Urothelium cell line (cell line): Measurements from ENCODE around the gene AOPEP.

Experiments used
- DNase-seq: peaks from one replicate; pipeline ENCODE4 v3.0.0; 2011; ENCODE audit warnings: low spot score, mixed read lengths
- FAIRE-seq: peaks from 2 replicates; lab custom pipeline; 2011; peaks lifted over from hg19 to GRCh38; lab: Jason Lieb, UNC

The AOPEP gene

DNA sequence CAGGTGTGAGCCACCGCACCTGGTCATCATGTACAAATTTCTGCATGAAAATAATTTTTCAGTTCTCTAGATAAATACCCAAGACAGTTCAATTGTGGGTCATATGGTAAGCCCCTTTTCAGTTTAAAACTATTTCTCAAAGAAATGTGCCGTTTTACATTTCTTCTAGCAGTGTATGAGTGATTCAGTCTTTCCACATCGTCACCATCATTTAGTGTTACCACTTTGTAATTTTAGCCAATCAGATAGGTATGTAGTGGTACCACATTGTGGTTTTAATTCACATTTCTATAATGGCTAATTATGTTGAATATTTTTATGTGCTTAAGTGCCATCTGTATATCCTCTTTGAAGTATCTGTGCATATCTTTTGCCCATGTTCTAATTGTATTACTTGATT lies 163.1 kb downstream of the AOPEP start:
- FAIRE-seq (no peak), DNase-seq (no peak)

DNA sequence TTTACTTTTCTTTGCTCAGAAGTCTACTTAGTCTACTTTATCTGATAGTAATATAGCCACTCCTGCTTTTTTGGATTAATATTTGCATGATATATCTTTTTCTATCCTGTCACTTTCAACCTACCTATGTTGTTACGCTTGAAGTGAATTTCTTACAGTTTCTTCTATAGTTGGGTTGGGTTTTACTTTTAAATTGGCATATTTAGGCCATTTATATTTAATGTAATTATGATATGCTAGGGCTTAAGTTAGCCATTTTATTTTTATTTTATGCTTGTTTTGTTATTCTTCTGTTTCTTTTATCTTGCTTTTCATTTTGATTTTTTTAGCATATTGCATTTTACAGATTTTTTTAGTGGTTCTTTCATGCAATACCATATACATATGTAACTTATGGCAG lies 164.7 kb downstream of the AOPEP start:
- FAIRE-seq (no peak), DNase-seq (no peak)

DNA sequence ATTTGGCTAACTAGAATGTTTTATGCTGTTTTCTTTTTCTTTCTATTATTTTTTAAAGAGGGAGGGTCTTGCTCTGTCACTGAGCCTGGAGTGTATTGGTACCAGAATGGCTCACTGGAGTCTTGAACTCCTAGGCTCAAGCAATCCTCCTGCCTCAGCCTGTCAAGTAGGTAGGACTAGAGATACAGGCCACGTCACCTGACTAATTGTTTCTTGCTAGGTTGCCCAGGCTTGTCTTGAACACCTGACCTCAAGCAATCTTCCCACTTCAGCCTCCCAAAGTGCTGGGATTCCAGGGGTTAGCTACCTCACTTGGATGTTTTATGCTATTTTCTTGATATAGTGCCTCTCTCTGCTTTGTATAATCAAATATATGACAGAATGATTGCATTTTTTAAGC lies 166.2 kb downstream of the AOPEP start:
- no peak for FAIRE-seq

GRCh38 chr9:94894094-94894699 lies 167.7 kb downstream of the AOPEP start:
- DNase-seq = no peak
- no peak for FAIRE-seq

More for the DNA sequence above, 166.2 kb downstream of the AOPEP start:
- DNase-seq = no peak

- FAIRE-seq (no peak), DNase-seq (no peak)
These were observed 169.2 kb downstream of the AOPEP start for GRCh38 chr9:94895668-94896067.

GRCh38 chr9:94896512-94896911 lies 170.0 kb downstream of the AOPEP start:
- FAIRE-seq (no peak), DNase-seq (no peak)

DNA sequence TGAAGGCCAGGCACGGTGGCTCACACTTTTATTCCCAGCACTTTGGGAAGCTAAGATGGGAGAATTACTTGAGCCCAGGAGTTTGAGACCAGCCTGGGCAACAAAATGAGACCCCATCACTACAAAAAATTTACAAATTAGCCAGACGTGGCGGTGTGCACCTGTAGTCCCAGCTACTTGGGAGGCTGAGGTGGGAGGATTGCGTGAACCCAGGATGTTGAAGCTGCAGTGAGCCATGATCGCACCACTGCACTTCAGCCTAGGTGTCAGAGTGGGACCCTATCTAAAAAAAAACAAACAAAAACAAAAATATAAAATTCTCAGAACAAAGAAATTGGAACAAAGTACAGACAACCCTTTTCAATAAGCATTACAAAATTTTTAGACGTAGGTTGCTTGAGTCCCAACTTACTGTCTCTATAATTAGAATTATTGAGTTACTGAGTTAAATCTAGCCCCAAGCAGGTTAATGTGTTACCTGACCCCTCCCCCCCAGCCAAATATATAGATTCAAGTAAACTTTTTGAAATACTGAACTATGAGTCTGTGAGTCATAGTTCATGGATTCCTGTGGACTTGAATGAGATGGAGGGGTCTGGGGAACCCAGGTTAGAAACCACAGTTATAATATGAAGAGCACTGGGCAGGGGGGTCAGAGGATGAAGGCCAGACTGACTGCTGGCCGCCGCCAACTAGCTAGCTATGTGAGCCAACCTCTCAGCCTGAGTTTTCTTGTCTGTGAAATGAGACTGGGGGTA lies 173.1 kb downstream of the AOPEP start:
- DNase-seq (no peak), FAIRE-seq (no peak)

GRCh38 chr9:94900222-94901018 lies 173.9 kb downstream of the AOPEP start:
- no peak for FAIRE-seq
- peak; percentile 39 for DNase-seq

DNA sequence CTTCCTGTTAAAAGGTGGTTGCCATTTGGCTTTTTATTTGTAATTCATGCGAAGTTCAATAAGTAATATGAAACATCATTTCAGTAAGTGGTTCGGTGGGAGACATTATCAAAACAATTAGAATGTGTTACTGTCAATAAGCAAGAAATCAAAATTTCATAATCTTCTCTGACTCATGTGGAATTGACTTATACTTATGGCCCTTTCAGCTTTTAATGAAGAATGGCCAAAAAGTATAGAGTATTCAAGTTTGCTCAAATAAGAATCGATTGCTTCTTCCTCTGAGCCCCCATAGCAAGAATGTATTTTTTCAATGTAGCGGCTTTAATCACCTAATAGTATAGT lies 174.5 kb downstream of the AOPEP start:
- FAIRE-seq (no peak), DNase-seq (no peak)

GRCh38 chr9:94903961-94904421 lies 177.5 kb downstream of the AOPEP start:
- DNase-seq (no peak), FAIRE-seq (no peak)

GRCh38 chr9:94904806-94905205 lies 178.3 kb downstream of the AOPEP start:
- FAIRE-seq = no peak
- no peak for DNase-seq

GRCh38 chr9:94905606-94906005 lies 179.1 kb downstream of the AOPEP start:
- DNase-seq (no peak), FAIRE-seq (no peak)

DNA sequence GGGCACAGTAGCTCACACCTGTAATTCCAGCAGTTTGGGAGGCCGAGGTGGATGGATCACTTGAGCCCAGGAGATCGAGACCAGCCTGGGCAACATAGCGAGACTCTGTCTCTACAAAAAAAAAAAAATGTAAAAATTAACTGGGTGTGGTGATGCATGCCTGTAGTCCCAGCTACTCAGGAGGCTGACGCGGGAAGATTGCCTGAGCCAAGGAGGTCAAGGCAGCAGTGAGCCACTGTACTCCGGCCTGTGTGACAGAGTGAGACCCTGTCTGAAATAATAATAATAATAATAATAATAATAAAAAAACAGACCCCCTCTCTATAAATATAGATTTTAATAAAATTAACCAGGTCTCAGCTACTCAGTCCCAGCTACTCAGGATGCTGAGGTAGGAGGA lies 179.7 kb downstream of the AOPEP start:
- no peak for DNase-seq
- no peak for FAIRE-seq

DNA sequence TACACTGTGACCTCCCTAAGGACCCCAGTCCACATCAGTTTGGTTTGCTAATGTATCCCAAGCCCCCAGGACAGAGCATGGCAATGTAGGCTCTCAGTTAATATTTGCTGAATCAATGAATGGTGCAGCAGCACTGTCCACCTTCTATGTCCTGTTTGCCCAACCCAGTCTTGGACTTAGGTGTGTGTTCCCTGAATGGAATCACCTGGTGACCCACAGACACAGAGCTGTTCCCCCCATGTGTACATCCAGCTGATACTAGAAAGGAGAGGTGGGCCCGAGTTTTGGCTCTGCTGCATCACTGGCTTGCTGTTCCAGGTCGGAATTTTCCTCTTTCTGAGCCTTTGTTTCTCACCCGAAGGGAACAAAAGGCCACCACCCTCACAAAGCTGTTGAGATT lies 180.2 kb downstream of the AOPEP start:
- no peak for FAIRE-seq

DNA sequence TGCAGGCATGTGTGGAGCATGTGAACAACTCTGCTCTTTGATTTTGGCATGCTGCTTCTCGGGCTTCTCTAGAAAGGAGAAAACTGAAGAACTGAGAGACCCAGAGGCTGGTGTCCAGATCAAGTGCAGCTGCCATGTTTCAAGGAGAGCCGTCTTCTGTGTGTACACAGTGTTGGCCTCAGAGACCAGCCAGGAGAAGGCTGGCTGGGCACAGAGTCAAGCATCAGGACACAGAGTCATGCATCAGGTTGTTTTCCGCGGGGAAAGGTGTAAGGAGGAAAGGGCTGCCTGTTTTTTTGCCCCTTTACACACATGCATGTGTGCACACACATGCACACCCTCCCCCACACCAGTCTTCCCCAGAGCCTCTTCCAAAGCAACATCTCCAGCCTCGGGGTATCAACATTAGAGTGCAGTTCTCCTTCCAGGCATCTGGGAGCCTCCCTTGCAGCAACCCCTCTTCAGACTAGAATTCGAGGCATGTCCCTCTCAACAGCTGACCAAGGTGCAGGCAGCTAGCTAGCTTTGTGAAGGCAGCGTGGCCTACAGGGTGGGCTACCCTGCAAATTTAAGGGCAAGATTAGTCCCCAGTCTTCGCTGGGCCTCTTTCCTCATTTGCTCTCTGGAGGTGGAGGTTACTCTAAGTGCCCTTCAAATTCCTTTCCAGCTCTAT lies 180.9 kb downstream of the AOPEP start:
- no peak for FAIRE-seq
- DNase-seq = no peak

More for the DNA sequence above, 180.2 kb downstream of the AOPEP start:
- no peak for DNase-seq

DNA sequence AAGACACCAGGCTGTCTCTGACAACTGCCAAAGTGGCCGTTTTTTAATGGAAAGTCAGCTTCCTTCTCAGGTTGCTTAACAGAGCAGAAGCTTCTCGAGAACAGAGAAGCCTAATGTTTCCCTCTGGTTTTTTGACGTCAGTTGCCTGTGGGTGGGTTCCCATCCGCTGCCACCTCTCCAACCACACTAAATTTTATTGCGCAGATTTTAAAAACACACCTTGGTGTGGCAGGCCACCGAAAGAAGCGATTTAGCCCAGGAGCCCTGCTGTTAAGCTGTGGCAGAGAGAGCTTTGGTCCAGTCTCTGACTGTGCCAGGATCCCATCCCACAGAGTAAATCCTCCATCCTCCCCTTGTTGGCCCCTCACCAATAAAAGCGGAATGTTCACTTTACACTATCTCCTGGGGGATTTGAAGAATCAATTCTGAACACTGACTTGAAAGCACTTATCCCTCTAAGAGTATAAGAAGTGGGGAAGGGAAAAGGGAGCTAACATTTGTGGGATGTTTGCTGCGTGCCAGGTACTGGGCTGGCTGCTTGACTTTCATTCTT lies 181.6 kb downstream of the AOPEP start:
- FAIRE-seq = no peak

GRCh38 chr9:94908583-94909249 lies 182.2 kb downstream of the AOPEP start:
- FAIRE-seq = no peak

More for the DNA sequence above, 181.6 kb downstream of the AOPEP start:
- DNase-seq = no peak

GRCh38 chr9:94909250-94909894 lies 182.9 kb downstream of the AOPEP start:
- no peak for FAIRE-seq
- no peak for DNase-seq

More at GRCh38 chr9:94908583-94909249, 182.2 kb downstream of the AOPEP start:
- DNase-seq = no peak

DNA sequence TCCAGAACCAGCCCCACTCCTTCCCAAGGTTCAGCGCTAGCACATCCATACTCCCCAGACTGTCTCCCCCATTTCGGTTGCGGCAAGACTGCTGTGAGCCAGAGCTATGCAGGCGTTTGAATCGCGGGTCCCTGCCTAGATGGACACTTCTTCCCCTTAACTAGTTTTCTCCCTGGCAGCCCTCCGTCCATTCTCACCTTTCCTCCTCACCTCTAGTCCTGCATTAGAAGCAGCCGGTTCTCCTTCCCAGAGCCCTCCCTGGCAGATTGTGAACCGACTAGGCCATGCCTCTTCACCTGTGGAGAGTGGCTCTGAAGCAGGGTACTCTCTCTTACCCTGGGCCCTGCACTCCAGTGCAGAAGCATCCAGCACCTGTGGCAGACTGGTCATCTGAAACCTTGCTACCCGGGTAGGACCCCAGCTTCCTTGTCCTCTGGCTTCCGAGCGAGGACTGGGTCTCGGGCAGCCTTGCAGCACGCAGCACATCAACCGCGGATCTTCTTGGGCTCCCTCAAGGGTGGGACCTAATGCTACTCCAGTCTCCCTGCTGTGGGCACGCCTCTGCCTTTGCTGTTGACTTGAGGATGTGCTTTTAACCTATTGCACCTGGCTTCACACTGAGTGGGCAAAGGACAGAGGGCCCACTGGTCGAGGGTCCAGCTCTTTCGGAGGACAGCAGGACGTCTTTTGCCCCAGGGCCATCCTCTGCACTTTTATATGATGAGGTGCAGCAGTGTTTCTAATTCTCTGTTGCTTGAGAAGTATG lies 183.6 kb downstream of the AOPEP start:
- DNase-seq (no peak), FAIRE-seq (no peak)
